SU-DHL-6 (cell line): ENCODE measurements around the gene SPRED2.

Experiments used
- EZH2phosphoT487 ChIP-seq: fragments of 200-600 bp; sonication (generic), shearing (Covaris generic); conservative IDR thresholded peaks from 2 replicates; pipeline ENCODE4 v1.6.1; 2018; ENCODE audit warnings: mild to moderate bottlenecking, antibody characterized with exemption, low read length, moderate library complexity, mixed read lengths
- TF ChIP-seq, protein P1 (sequence below): fragments of 200-600 bp; sonication (generic); IDR thresholded peaks from one replicate; pipeline ENCODE4 v1.5.1; 2017; ENCODE audit warnings: antibody characterized with exemption, mild to moderate bottlenecking, low read length, moderate library complexity; ENCODE audit not compliant: insufficient read depth, poor library complexity, severe bottlenecking

DNA sequence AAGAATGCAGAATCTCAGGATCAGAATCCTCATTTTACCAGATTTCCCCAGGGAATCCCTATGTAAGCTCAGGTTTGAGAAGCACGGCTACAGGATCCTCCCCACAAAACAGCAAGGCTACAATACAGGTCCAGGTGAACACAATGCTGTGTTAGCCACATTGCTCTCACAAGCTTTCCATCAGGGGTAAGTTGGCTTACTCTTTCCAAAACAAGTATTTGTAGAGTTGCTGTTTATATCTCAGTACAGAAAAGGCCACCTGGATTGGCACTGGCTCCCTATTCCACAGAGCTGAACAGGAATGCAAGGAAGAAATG, 11.0 kb downstream of the SPRED2 start:
- TF ChIP-seq, protein P1, sequence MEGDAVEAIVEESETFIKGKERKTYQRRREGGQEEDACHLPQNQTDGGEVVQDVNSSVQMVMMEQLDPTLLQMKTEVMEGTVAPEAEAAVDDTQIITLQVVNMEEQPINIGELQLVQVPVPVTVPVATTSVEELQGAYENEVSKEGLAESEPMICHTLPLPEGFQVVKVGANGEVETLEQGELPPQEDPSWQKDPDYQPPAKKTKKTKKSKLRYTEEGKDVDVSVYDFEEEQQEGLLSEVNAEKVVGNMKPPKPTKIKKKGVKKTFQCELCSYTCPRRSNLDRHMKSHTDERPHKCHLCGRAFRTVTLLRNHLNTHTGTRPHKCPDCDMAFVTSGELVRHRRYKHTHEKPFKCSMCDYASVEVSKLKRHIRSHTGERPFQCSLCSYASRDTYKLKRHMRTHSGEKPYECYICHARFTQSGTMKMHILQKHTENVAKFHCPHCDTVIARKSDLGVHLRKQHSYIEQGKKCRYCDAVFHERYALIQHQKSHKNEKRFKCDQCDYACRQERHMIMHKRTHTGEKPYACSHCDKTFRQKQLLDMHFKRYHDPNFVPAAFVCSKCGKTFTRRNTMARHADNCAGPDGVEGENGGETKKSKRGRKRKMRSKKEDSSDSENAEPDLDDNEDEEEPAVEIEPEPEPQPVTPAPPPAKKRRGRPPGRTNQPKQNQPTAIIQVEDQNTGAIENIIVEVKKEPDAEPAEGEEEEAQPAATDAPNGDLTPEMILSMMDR: no peak
- TF ChIP-seq EZH2phosphoT487: no peak
